ENCODE results near the gene UNC5C.

UNC5C gene

DNA sequence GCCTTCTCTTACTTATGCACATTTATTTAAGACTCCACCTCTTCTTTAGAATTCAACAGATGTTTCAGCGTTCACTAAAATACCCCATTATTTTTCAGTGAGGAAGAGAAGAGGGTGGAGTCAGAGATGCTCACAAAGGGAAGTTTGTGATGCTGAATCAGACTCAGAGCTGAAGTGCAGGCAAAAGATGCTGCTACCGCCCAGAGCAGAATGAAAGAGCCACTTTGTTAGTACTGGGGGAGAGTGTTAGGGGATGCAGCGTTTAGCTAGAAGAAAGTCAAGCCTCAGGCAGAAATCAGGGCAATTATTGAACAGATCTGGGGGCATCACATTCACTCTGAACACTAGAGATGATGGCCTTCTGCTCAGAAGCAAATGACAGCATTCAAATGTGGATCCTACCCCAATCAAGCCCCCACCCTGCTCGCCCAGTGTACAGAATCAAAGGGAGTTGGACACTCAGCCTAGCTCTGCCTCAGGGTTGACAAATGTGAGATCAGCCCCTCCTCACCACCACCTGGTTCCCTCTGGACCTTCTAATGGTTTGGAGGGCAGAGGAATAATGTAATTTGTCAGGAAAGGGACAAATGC lies 138.3 kb downstream of the UNC5C start:
- in situ Hi-C loops (cut with MboI; ENCODE audit: low sequenced_read_pairs), result no loop called here

DNA sequence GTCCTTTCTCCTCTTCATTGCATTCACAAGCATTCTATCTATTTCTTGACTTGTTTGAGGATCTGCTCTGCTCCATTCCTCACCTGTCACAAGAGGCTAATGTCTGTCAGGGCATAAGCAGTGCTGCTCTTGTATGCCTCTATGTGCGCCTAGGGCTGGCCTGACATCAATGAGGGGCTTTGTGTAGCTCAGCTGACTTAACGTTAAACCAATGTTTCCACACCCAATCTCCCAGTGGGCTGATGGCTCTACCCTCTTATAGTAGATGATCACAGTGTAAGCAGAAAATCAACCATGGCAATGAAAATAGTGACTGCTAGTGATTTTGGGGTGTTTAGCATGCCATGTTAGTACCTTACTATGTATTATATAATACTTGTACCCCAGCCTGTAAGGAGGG lies 139.0 kb downstream of the UNC5C start:
- in situ Hi-C loops (cut with MboI; ENCODE audit: low sequenced_read_pairs), result no loop called here

DNA sequence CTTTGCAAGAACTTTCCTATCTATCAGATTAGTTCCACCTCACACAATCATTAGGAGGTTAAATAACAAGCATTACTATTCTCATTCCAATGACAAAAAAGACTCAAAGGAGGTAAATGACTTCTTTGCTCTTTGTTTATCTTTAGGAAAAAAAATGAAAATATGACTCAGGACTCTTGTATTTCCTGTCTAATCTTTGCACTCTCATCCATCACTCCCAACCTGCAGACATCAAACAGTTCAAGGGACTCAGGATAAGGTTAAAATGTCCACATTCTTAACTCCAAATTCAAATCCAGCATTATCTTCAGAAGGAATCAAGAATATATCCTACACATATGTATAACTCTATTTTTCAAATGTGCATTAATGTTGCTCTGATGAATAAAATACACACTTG lies 139.6 kb downstream of the UNC5C start:
- in situ Hi-C loops (cut with MboI; ENCODE audit: low sequenced_read_pairs), result no loop called here

DNA sequence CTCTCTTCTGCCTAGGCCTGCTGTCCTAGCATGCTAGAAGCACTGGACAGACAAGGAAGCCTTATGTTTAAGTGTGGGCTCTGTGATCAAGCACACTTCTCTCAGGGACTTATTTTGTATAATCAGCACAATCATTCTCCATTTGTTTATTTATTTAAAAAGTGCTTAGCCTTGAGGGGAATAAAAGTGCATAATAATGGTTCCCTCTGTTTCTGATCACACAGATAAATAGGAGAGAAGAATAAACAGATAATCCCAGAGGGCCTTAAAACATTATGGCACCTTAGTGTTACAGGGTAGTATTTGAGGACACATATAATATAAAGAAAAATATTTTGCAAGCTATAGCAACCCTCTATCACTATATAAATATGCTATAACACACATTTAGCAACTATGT lies 146.5 kb downstream of the UNC5C start:
- in situ Hi-C loops (cut with MboI; ENCODE audit: low sequenced_read_pairs), result no loop called here

DNA sequence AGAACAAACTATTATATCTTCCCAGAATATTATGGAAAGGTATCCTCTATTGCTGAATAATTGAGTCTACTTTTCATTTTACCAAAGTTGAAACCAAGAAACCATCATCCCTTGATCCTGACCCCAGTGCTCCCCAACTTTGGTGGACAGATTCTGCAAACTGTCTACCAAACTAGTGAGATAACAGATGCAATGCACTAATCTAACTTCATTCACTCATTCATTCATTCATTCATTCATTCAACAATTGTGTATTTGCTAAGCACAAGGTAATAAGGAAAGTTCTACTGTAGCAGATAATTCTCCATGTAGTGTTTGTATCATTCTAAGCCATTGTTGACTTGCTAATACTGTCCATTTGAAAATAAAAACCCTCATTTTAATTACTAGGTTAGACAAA lies 150.6 kb downstream of the UNC5C start:
- in situ Hi-C loops (cut with MboI; ENCODE audit: low sequenced_read_pairs), result no loop called here

DNA sequence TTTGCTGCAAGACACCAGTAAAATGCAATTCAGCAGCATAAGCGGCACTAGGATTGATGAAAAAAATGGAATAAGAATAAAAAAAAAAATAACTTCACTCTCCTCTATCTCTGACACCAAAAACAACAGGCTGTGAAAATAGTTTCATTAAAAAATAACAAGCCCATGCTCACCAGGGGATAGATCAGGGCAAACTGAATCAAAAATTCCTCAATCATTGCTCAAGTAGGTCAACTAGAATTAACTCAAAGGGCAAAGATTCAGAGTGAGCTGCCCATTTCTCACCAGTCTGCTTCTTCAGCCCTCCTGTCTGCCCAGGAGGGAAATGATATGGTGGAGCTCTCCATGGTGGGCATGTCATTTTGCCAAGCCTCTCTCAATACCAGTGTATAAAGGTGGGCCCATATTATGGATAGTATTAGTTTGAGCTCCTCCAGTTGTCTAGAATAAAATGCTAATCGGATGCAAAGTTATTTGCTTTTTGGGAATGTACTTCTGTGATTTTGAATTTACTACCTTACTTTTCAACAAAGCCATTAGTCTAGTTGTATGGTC lies 153.9 kb downstream of the UNC5C start:
- in situ Hi-C loops (cut with MboI; ENCODE audit: low sequenced_read_pairs), result no loop called here

DNA sequence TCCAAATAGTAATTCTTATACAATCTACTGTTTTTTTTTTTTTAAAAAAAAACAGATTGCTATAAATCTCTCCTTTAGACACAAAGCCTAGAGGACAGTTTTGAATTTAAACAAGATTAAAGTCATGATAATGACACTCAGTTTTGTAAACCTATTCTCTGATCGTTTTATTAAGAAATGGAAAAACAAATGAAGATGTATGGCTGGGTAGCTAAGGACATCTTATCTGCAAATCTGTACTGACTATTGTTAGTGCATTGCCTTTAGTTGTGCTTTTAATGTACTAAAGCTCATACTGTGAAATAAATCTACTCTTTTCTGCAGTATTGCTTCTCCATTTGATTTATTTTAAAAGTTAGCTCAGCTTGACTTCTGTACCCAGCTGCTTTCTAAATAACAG lies 155.0 kb downstream of the UNC5C start:
- in situ Hi-C loops (cut with MboI; ENCODE audit: low sequenced_read_pairs), result no loop called here

DNA sequence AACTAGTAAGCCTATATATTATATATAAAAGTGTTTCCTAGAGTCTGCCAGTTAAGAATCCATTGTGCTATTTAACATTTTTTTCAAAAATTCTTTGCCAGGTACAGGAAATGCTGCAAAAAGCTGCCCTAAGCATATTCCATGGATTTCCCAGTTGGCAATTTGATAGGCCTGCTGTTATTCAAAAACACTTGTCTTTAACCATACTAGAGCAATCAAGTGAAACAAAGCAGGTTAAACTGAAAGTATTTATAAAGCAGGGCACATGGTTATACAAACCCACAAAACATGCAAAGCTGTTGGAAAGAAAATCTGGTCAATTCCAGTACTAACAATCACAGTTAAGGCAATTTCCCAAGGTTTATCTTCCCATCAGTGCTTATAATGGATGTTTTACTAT lies 159.9 kb downstream of the UNC5C start:
- in situ Hi-C loops (cut with MboI; ENCODE audit: low sequenced_read_pairs), result no loop called here

DNA sequence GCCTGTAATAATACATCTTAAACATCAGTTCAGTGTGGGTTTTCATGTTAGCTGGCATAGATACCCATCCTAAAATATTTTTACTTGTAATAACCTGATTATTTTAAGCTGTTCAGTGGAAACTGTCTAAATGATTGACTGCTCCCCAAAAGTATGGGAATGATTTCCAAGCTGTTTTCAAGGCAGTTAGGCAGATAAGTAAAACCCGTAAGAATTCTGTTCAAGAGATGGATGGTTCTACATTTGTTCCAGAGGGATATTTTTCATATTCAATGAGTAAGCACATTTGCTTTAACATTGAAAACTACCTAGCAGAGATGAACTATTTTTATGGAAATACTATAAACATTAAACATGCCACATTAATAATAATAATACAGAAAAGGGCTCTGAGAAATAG lies 161.1 kb downstream of the UNC5C start:
- in situ Hi-C loops (cut with MboI; ENCODE audit: low sequenced_read_pairs), result no loop called here

DNA sequence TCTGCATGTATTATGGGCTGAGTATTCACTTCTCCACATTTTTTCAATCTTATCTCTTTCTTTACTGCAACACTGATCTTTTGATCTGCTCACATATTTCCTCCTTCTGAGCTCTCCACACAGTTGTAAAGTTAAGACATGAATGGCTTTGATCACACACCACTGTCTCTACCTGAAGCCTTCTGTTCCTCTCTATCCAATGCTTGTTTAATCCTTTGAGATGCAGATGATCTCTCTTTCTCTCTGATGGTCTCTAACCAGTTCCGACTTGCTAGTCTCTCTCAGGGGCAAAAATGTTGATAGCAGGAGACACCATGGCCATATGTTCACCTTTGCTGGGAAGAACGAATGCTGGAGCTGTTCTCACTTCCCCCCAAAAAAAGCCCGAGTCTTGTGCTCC lies 162.4 kb downstream of the UNC5C start:
- in situ Hi-C loops (cut with MboI; ENCODE audit: low sequenced_read_pairs), result no loop called here

DNA sequence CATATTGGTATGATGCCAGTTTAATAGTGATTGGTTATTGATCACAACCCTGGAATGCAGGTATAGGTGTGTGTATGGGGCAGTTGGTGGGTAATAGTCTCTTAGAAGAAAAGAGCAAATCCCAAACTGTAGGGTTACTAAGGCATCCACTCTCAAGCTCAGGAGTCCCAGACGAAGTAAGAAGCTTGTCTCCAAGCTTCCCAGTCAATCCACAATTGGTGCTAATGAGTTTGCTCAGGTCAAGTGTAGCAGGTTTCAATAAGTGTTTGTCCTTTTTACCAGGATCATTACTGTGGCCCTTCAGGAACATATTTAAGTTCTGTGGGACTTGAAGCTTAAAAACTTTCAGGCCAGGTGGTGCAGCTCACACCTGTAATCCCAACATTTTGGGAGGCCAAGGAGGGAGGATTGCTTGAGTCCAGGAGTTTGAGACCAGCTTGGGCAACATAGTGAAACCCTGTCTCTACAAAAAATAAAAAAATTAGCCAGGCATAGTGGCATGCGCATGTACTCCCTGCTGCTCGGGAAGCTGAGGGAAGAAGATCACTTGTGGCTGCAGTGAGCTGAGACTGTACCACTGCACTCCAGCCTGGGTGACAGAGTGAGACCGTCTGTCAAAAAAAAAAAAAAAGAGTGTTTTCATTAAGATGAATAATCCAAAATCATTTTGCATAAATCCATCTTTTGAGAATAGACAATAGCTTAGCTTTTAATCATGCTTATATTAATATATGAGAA lies 166.8 kb downstream of the UNC5C start:
- in situ Hi-C loops (cut with MboI; ENCODE audit: low sequenced_read_pairs), result no loop called here

DNA sequence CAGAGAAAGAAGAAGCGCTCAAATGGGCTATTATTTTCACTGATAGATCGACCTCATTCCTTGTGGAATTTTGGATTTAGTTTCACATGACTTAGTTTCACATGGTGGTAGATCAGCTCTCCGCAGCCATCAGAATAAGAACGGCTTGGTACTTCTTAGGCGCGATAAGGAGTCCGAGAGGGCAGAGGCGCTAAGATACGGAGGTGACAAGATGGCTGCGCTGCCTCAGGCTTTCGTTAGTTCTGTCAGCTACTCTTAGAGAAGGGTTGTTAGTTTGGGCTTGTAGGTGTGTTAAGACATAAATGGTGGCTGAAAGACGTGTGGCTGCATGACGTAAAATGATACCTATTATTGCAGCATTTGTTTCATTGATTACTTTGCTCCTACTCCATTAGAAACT lies 169.1 kb downstream of the UNC5C start:
- in situ Hi-C loops (cut with MboI; ENCODE audit: low sequenced_read_pairs), result no loop called here

DNA sequence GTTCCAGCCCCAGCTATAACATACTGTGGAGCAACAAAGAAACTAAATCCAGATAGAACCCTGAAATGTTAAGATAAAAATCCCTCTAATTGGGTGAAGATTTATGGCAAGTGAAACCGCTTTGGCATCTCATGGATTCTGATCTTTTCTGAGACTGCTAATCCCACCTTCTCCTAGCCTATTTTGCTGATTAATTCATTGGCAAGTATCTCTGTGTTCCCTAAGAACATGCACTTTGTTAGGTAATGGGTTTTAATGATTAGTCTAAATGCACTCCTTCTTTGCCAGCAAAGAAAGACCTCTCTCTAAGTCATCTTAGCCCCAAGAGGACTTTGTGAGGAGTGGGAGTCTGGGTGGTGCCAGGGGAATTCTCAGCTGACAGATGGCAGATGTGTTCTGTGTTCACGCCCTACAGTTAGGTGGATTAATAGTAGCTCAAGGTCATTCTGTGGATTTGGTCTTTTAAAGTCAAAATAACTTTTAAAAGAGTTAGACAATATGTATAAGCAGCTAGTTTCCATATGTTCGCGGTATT lies 171.3 kb downstream of the UNC5C start:
- in situ Hi-C loops (cut with MboI; ENCODE audit: low sequenced_read_pairs), result no loop called here

DNA sequence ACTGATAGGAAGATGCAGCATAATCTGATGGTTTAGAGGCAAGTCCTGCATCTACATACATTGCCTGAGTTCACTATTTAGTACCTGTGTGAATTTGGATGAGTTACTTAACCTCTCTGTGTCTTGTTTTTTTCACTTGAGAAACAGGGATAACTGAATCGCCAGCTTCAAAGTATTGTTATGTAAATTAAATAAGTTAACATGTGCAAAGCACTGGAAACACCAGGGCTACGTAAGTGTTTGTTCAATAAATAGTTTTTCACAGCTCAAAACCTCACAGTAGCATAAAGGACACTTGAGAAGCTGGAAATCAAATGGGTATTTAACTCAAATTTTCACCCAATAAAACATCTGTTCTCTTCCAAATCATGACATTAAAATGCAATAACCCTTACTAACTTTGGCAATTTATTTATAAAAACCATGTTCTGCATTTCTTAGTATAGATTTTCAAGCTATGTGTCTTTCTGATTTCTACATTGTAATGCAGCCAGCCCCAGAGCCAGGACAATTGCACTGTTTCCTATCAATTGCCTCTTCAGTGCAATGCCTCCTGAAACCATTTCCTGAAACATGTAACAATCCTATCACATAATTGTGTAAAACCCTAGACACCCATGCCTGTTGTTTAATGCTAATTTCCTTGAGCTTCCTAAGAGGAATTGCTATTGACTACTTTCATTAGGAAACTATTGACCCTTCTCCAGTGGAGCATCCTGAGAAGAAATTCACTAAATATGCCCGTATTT lies 177.1 kb downstream of the UNC5C start:
- in situ Hi-C loops (cut with MboI; ENCODE audit: low sequenced_read_pairs), result no loop called here

DNA sequence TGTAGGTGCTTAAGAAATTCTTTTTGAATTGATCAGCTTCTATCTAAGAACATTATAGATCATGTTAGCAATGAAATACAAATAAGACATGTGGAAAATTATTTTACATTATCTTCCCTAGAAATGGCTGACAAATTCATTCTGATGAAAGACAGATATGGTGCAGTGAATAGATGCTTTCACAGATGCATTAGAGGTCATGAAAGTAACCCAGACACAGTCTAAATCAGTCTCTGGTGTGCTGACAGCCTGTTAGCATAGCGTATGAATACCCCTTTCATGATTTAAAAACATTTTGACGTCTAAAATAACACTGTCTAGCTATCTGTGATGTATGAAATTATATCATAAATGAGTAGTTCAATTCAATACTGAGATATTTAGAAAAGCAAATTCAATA lies 180.9 kb downstream of the UNC5C start:
- in situ Hi-C loops (cut with MboI; ENCODE audit: low sequenced_read_pairs), result no loop called here

DNA sequence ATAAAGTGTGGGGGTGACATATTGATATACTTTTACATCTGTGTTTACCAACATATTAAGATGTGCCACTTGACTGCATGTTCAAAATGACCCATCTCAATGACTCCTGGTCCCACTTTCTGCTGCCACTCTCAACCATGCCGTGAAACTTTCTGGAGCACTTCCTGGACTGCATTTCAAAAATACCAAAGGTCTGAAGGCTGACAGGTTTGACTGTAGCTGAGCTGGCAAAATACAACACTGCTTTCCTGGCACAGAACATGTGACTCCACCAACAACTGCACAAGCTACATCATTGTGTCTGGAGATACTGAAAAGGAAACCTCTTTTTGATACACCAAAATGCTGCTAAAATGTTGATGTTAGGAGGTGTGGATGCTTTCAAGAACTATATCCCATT lies 184.8 kb downstream of the UNC5C start:
- in situ Hi-C loops (cut with MboI; ENCODE audit: low sequenced_read_pairs), result no loop called here

DNA sequence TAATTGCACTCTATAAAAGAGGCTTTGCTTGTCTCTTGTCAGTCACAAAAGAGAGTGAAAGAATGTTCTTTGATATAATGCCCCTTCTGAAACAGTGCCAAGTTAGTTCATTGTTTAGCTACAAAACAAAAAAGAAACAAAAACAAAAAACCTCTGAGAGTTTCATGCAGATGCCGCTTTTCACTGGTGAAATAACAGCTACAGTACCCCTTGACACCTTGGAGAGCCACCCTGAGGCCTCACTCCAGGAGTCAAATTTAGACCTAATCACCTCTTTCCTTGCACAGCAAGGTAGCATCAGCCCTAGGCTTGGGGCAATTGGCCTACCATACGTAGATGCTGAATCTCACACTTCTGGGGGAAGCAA lies 185.2 kb downstream of the UNC5C start:
- in situ Hi-C loops (cut with MboI; ENCODE audit: low sequenced_read_pairs), result no loop called here

DNA sequence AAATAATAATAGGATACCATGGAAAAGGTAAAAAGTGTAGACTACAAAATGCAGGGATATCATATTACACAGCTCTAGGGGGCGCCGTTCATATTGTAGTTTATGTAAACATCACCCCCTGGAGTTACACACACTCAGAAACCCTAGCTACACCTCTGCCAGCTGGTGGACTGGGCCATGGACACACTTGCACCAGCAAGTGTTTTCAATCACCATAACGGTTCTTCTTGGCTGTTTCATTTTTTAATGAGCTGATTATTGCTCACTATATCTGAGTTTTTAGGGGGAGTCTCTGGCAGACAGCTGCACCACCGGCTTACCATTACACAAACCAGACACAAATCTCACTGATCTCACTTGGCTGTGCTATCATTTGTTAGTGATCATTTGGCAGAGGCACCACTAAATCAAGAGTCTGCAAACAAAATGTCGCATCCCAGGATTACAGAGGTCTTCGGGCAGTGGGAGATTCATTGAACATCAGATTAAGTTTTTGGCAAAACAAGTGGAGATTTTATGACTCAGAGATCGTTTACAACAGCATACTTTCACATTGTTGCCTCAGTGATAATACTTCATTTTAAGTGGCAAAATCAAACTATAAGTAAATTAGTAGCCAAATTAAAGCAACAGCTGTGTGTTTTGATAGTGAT lies 185.7 kb downstream of the UNC5C start:
- in situ Hi-C loops (cut with MboI; ENCODE audit: low sequenced_read_pairs), result no loop called here

DNA sequence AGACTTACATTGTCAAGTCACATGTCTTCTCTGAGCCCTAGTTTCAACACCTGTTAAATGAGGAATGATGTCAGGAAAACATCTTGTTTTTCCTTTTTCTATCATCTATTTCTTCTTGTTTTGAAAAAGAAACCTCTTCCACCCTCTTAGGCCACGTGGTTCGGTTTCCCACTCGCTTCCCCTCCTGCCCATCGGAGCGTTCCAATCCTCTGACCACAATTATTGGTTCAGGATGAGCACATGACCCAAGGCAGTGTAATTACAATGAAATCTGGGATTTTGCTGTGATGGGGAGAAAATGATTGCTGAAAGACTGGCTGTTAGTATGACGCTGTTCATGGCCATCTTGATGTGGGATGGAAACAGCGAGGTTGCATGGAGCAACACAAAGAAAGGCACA lies 186.7 kb downstream of the UNC5C start:
- in situ Hi-C loops (cut with MboI; ENCODE audit: low sequenced_read_pairs), result no loop called here

DNA sequence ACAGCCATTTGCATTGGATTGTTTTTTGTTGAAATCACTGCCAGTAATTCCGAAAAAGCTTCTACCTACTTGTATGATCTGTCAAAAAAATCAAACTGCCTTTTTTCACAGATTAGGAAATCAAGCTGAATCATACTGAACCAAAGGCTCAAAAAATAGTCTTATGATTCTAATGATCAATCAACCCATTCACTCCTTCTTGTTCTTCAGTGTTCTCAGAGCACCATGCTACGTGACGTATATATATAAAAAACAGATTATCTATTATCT lies 187.1 kb downstream of the UNC5C start:
- in situ Hi-C loops (cut with MboI; ENCODE audit: low sequenced_read_pairs), result no loop called here

DNA sequence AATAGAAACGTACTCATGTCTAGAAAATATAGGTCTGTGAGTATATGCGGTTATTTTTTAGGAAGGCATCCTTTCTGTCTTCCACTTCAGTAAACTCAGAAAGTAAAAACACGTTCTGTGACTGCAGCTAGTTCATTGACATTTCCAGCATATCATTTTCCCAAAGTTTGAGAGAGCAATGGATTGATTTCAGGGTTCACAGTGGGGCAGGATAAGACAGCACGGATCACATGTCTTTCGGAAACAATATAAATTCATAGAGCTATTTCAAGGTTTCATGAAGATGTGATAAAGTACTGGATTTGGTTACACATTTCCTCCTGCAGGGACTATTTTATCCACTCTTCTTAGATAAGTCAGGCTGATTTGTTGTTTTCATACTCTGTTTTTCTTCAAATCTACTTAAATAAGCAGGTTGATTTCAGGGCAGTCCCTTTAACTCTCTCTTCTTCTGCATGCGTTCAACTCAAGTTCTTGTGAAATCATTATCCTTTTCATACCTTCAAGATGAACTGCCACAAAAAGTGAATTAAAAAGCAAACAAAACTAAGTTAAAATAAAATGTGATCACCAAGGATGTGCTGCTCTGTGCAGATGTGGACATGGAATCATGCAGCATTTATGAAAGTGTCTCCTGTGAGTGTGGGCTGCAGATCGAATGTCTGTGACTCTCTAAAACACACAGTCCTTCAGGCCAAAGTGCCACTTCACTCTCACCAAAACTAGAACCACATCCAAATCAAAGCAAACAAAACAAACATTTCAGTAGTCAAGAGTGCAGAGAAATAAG lies 187.7 kb downstream of the UNC5C start:
- in situ Hi-C loops (cut with MboI; ENCODE audit: low sequenced_read_pairs), result no loop called here
